GM21390 (cell line): Measurements from ENCODE around the gene FAM200C.

ENCODE experiments used
- ATAC-seq: cut with Tn5 transposase; IDR thresholded peaks from one replicate; pipeline ENCODE4 v1.9.1; 2021; ENCODE audit not compliant: unreplicated experiment

The FAM200C gene

DNA sequence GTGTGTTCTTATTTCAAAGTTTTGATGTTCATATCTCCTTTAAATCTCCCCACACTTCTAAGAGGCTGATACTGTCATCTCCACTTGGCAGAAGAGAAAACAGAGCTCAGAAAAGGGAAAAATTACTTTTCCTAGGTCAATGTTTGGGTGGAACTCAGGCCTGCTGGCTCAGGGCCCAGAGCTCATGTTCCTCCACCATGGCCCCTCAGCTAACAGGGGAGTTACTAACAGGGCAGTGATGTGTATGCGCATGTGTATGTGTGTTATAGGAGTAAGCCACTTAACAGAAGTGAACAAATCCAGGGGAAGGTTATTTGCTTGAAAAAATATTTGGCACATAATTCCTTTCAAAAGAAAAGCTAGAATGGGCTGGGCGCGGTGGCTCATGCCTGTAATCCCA lies 32.0 kb downstream of the FAM200C start:
- ATAC-seq = no peak

DNA sequence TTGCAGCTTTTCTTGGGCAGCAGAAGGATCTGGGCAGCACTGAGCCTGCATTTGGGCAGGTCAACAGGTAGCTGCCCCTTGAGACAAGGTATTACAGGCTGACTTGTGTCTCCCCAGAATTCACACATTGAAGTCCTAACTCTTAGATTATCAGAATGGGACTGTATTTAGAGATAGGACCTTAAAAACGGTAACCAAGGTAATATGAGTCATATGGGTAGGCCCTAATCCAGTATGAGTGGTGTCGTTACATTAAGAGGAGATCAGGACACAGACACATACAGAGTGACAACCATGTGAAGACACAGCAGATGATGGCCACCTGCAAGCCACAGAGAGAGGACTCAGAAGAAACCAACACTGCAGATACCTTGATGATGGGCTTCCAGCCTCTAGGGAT lies 32.6 kb downstream of the FAM200C start:
- ATAC-seq = no peak

DNA sequence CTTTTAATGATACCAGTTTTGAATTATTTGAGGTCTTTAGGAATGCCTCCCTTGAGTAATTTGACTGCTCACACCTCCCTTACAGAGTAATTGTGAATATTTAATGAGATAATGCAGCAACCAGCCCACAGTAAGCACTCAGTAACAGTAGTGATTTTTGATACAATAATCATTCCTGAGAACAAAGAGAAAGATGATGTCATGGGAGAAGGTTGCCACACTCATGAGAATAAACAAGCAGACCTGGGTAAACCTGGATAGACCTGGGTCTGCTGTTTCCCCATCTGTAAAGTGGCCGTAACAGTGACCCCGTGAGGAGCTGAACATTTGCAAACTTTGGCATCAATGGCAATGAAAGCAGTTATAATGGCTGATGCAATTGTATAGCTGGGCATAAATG lies 33.6 kb downstream of the FAM200C start:
- ATAC-seq = no peak

DNA sequence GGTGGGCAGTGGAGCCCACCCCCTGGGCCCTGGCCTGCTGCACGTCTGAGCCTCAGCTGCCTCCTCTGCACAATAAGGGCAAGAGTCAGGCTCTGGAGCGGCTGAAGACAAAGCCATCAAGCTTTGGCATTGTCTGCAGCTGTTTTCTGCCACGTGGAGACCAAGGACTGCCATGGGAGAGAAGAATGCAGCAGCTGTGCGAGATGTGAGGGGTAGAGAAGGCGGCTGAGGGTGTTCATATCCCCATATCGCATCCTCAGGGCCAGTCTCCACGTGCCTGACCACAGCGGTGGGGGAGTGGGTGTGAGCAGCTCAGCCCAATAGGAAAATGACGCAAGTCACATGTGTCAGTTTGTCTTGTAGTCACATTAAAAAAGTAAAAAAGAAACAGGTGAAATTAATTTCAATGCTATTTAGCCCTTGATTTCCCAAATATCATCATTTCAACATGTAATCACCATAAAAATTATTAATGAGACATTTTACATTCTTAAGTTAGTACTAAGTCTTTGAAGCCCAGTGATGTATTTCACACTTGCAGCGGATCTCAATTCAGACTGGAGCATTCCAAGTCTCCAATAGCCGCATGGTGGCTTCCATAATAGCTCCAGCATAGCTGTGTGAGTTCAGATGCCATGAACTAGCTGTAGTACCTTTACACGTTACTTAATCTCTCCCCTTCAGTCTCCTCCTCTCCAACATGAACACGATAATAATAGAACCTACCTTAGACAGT lies 36.0 kb downstream of the FAM200C start:
- no peak for ATAC-seq

DNA sequence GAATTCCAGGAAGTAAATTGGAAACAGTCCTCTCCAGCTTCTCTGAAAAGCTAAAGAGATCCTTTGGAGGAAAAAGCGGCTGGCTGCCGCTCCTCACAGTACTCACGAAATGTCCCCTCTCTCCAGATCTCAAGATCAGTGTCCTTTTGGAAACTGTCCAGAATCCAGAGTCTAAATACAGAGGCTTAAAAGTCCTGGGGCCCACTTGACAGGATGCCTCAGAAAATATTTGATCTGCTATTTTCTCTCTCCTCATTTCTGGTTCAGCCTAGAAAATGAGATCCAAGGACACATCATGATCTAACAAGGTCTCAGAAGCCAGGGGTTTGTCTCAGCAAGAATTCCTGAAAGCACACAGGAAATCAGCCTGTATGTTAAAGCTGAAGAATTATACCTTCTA lies 36.6 kb downstream of the FAM200C start:
- no peak for ATAC-seq

GRCh38 chr5:160361624-160362228 lies 38.1 kb downstream of the FAM200C start:
- no peak for ATAC-seq

- ATAC-seq = no peak
Measured at GRCh38 chr5:160360310-160360709, 39.5 kb downstream of the FAM200C start.

DNA sequence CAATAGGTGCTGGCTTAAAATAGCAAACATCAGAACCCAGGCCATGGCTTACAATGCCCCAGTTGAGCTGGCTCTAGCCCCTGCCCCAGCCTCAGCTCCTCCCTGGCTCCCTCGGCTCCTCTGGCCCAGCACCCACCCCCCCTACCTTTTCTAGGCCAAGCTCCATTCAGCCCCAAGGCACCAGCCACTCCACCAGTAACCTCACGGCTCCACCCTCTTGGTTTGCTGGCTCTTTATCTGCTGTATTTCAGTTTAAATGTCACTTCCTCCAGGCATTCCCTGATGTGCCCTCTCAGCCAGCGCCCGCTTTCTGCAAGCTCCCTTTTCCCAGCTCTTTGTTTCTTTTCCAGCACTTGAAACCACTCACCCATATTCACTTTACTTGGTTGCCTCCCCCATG lies 40.0 kb downstream of the FAM200C start:
- ATAC-seq = no peak

DNA sequence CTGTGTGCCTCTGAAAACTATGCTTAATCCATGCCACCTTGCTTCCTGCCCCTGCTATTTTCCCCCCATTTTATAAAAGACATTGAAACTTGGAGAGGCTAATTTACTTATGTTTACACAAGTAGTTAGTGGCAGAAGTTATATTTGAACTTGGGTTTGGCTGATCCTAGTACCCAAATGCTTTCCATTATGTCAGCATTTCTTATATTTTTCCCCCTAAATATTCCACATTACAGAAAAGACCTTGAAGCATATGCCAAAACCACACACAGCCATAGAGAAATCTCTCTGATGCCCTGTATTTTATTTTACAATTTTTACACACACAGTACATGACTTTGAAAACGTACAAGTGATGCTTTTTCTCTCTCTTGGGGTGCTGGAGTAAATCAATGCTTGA lies 40.6 kb downstream of the FAM200C start:
- no peak for ATAC-seq

GRCh38 chr5:160357861-160358411 lies 41.9 kb downstream of the FAM200C start:
- no peak for ATAC-seq

DNA sequence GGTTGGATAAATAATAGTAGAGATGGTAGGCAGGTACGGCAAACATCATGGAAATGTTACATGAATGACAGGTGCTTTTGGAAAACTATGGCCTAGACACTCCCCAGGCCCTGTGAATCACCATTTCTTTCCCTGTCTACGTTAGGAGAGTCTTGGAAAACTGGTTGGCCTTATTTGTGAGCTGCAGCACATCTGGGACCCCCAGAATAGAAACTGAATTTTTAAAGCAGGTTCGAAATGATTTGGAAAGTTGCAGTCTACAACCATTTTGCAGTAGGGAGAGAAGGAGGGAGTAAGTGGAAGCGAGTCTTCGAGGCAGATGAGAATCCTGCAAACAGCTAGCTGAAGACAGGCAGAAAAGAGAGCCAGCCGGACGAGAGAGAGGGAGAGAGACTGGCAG lies 42.5 kb downstream of the FAM200C start:
- no peak for ATAC-seq

DNA sequence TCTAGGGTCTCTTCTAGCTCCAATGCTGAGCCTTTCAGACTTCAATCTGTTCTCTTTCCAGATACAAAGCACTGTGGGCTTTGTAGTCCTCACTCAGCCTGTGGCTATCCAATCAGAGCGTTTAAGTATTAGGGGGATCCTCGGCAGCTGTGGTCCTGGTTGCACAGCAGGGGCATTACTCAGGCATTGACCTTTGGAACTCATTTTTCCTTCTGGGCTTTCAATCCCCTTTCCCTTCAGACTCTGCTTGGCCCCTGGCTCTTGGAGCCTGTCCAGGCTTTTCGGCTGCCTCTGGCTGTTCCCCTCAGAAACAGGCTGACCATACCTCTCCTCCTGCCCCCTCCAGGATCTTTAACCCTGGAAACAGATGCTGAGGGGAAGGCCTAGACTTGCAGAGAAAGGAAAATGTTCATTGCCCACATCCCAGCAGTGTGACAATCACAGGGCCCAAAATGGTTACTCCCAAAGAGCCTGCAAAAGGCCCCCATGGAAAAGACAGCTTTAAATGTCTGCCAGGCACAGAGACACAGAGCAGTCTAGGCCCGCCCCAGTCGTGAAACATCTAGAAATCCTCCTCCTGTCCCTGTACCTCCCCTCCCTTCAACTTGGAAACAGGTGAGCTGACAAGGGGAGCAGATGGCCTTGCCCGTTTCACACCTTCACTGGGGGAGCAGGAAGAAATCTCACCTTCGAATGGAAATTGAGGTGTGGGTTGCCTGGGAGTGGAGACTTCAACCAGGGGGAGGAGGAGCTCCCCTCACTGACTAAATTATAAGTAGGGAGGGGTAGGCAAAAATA lies 43.1 kb downstream of the FAM200C start:
- ATAC-seq = no peak

- ATAC-seq = no peak
Measured at GRCh38 chr5:160354666-160355065, 45.2 kb downstream of the FAM200C start.

DNA sequence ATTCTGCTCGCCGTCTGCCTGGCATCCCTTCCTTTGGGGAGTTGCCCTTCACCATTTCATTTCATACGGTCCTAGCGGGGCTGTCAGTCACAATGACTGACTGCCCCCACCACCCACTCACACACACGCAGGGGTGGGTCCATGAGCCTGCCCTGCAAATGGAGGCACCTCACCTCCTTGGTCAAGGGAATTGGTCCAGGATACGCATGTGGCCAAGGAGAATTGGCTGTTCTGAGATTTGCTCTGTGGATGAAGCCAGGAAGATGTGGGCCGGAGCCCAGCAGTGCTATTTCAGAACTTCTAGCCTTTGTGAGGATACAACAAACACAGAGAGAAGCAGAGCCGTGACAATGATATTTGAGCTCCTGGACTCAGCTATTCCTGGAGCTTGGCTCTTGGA lies 46.5 kb downstream of the FAM200C start:
- no peak for ATAC-seq

DNA sequence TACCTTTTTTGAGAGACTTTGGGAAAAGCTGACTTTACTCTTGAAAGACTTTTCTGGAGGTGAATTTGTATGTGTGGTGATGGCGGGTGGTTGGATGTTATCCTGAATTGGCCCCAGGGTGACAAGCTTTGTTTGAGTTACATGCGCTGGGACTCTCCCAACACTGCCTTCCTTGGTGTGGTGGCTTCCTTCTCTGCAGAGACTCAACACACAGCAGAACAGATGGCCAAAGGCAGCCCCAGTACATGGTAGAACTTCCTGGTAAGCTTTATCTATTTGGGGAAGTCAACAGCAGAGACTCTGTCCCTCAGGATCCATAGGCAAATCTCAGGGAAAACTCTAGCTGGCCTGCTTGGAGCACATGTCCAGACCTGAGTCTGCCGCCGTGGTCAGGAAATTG lies 47.5 kb downstream of the FAM200C start:
- no peak for ATAC-seq

DNA sequence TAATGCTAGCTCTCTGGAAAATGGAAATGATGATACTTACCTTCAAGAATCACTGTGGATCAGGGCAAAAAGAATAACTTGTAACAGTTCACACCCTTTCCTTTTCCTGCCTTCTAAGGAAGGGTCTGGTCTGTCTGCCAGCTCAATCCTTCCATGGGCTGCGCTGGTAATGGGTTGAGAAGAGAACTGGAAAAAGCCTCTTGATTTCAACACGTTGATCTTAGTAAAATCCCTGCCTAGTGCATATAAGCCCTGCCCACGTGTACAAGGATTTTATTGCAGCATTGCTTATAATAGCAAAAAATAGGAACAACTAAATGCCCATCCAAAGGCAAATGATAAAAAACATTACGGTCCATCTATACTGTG lies 49.9 kb downstream of the FAM200C start:
- no peak for ATAC-seq

DNA sequence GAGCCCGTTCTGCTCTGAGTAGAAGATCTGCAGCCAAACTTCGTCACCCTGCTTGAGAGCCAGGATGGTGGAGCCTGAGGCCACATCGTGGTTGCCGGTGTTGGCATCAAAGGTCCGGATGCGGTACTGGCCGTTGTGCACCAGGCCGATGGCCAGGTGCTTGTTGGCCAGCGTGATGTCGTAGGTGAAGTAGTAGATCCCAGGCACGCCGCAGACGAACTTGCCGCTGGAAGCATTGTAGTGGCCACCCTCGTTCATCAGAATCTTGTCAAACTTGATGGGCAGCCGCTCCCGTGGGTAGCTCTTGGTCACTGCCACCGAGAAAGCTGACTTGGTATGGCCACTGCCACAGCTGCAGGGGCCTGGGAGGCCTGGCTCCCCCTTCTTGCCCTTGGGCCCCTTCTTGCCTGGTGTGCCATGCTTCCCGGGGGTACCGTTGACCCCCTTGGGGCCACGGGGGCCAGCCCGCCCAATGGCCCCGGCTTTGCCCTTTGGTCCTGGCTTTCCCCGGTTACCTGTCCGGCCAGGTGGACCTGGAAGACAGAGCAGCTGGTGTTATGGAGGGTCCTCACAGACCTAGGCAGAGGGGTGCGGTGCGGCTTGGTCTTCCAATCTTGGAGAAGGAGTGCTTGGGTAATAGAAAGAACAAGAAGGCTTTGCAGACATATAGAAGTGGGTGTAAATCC lies 50.5 kb downstream of the FAM200C start:
- ATAC-seq = no peak

- ATAC-seq = no peak
Measured at GRCh38 chr5:160348080-160348479, 51.8 kb downstream of the FAM200C start.

DNA sequence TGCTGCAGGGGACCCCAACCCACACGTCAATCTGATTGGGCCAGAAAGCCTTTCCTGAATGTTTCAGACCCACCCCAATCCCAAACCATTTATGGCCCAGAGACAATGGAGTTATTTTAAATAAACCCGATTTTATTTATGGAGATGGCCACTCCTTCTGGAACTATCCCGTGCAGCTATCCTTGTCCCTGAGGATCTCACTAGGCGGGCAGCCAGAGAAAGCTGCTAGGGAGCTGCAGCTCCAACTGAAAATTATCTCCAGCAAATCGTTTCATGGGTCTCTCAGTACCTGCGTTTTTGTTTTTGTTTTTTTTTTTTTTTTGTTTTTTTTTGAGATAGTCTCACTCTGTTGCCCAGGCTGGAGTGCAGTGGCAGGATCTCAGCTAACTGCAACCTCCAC lies 52.4 kb downstream of the FAM200C start:
- ATAC-seq = no peak
